Thyroid gland (tissue), 4 donors: Measurements from ENCODE around the gene MINK1. TPM values are rescaled to one million over a fixed set of nuclear protein-coding genes. Genes with fewer than 3 reads are reported as not detected.
"Not testable (repeated sequence)": the region's sequence is repeated elsewhere in the genome, so short reads cannot be mapped to it uniquely, and the experiment has no call there.

Experiments
- DNase-seq, 2 donors: peaks; one replicate each; pipeline ENCODE4 v3.0.0-alpha.2; 2019
- H3K27ac ChIP-seq, 3 donors: fragments of 200-600 bp; sonication (generic); 1 replicate in 2 of 3; 2 replicates in 1 of 3; pipeline ENCODE4 v1.5.1; 2016 to 2019; ENCODE audit warnings: mild to moderate bottlenecking in 1 of 3, moderate library complexity in 1 of 3
- H3K27me3 ChIP-seq: fragments of 200-600 bp; sonication (generic); one replicate; pipeline ENCODE4 v1.5.1; 2019
- H3K36me3 ChIP-seq, 2 donors: fragments of 200-600 bp; sonication (generic); one replicate each; pipeline ENCODE4 v1.5.1; 2016 to 2019
- H3K4me1 ChIP-seq, 2 donors: fragments of 200-600 bp; sonication (generic); one replicate each; pipeline ENCODE4 v1.5.1; 2017 to 2019
- H3K4me3 ChIP-seq, 3 donors: fragments of 200-600 bp; sonication (generic); replicated peaks in 1 of 3; 1 replicate in 2 of 3; 2 replicates in 1 of 3; pipeline ENCODE4 v1.5.1; 2016; ENCODE audit warnings: mild to moderate bottlenecking in 1 of 3
- H3K9me3 ChIP-seq: fragments of 200-600 bp; sonication (generic); one replicate; pipeline ENCODE4 v1.5.1; 2017
- POLR2A ChIP-seq, 2 donors: fragments of 450-650 bp; IDR thresholded peaks; one replicate each; pipeline ENCODE4 v1.6.1; 2017; ENCODE audit warnings: antibody characterized with exemption in 2 of 2, mild to moderate bottlenecking in 2 of 2, moderate library complexity in 1 of 2
- WGBS, 2 donors: methylation state at CpG; one replicate each; pipeline ENCODE4 v1.1.5; 2017; 5-methylcytosine and 5-hydroxymethylcytosine counted together
- intact Hi-C: fragments of 100-400 bp; cut with DNase I; formaldehyde crosslinking; loops from one replicate; pipeline ENCODE4 v1.15.1; 2023
- total RNA-seq, 4 donors: library from RNA; depleted of rRNA; stranded (reverse); fragments of >200 nt; gene quantifications; one replicate each; pipeline ENCODE4 v1.2.3, GENCODE V29; 2016
- TF ChIP-seq, protein P1 (sequence below), 6 experiments: fragments of 200-600 bp in 3 of 6; fragments of 450-650 bp in 3 of 6; sonication (generic) in 3 of 6; IDR thresholded peaks; one replicate each; pipeline ENCODE4 v1.5.1; 2016 to 2019; ENCODE audit warnings: antibody characterized with exemption in 6 of 6, mild to moderate bottlenecking in 2 of 6, inconsistent platforms in 1 of 6, moderate library complexity in 1 of 6

The MINK1 gene
- total RNA-seq, 4 donors from 2014 or later, result 25.1 to 51.6 (median 31.2) TPM

DNA sequence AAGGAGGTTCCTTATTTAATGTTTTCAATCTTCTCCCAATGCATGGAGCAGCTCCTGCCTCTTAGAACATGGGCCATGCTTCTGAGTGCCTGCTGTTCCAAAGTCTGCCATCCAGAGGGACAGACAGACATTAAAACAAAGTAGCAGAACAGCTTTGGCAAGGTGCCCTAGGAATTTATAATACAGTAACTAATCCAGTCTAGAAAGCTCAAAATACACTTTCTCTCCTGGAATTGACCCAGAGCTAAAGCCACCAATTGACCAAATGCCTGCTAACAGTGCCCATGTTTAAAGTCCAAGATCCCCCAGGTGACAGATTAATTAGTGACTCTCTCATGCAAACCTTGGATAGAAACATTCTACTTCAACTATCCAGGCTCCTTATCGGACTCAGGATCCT is 80.9 kb downstream of the MINK1 start:
- Histone ChIP-seq H3K4me3 (no peak overlapping the region), H3K27ac (no peak overlapping the region), H3K27me3 (no peaks in the 10 kb centered on the region), H3K4me1 (peaks cover 3 to 7% of the 10 kb centered on the region in 2 donors), H3K36me3 (no peaks in the 10 kb centered on the region), H3K9me3 (no peaks in the 10 kb centered on the region)
- intact Hi-C loops, result no loop called here
- no peak for DNase-seq
- WGBS, 2 donors, result 79 to 87% methylated on average over 1 of the region's 1 CpG
- TF ChIP-seq, protein P1, sequence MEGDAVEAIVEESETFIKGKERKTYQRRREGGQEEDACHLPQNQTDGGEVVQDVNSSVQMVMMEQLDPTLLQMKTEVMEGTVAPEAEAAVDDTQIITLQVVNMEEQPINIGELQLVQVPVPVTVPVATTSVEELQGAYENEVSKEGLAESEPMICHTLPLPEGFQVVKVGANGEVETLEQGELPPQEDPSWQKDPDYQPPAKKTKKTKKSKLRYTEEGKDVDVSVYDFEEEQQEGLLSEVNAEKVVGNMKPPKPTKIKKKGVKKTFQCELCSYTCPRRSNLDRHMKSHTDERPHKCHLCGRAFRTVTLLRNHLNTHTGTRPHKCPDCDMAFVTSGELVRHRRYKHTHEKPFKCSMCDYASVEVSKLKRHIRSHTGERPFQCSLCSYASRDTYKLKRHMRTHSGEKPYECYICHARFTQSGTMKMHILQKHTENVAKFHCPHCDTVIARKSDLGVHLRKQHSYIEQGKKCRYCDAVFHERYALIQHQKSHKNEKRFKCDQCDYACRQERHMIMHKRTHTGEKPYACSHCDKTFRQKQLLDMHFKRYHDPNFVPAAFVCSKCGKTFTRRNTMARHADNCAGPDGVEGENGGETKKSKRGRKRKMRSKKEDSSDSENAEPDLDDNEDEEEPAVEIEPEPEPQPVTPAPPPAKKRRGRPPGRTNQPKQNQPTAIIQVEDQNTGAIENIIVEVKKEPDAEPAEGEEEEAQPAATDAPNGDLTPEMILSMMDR (IDR thresholded peaks at IDR 0.05), result no peak
- no peak for TF ChIP-seq POLR2A (IDR thresholded peaks at IDR 0.05)

DNA sequence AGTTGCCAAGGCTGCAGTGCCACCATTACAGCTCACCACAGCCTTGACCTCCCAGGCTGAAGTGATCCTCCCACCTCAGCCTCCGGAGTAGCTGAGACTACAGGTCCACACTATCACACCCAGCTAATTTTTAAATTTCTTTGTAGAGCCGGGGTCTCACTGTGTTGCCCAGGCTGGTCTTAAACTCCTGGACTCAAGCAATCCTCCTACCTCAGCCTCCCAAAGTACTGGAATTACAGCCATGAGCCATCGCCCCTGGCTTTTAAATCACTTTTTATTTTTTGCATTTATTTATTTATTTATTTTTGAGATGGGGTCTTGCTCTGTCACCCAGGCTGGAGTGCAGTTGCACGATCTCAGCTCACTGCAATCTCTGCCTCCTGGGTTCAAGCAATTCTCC is 81.4 kb downstream of the MINK1 start:
- H3K4me1 ChIP-seq, H3K27me3 ChIP-seq, intact Hi-C loops, H3K9me3 ChIP-seq, H3K27ac ChIP-seq, DNase-seq, H3K36me3 ChIP-seq, H3K4me3 ChIP-seq: not testable (repeated sequence)
- WGBS, 2 donors, result 85 to 92% methylated on average over 4 of the region's 4 CpGs

DNA sequence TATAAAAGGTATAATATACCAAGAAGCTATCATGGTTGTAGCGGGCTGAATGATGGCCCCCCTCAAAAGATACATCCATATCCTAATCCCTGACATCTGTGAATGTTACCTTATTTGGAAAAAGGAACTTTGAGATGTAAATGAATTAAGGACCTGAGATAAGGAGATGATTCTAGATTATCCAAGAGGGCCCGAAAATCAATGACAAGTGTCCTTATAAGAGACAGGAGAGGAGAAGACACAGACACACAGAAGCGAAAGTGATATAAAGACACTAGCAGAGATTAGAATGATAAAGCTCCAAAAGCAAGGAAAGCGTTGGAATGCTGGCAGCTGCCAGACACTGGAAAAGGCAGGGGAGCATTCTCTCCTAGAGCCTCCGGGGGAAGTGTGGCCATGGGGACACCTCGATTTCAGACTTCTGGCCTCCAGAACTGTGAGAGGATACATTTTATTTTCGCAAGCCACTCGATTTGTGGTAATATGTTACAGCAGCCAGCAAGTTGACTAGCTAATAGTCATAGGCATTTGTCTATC is 86.4 kb downstream of the MINK1 start:
- H3K9me3 ChIP-seq, result no peaks in the 10 kb centered on the region
- TF ChIP-seq, protein P1 (IDR thresholded peaks at IDR 0.05), result no peak
- no peak for TF ChIP-seq POLR2A (IDR thresholded peaks at IDR 0.05)
- no peak overlapping the region for H3K27ac ChIP-seq
- H3K4me3 ChIP-seq, result no peak overlapping the region
- DNase-seq, result no peak
- H3K4me1 ChIP-seq, result no peaks in the 10 kb centered on the region
- WGBS, 2 donors, result 69 to 73% methylated on average over 8 of the region's 8 CpGs
- no peaks in the 10 kb centered on the region for H3K36me3 ChIP-seq
- H3K27me3 ChIP-seq, result no peaks in the 10 kb centered on the region
- intact Hi-C loops, result no loop called here

DNA sequence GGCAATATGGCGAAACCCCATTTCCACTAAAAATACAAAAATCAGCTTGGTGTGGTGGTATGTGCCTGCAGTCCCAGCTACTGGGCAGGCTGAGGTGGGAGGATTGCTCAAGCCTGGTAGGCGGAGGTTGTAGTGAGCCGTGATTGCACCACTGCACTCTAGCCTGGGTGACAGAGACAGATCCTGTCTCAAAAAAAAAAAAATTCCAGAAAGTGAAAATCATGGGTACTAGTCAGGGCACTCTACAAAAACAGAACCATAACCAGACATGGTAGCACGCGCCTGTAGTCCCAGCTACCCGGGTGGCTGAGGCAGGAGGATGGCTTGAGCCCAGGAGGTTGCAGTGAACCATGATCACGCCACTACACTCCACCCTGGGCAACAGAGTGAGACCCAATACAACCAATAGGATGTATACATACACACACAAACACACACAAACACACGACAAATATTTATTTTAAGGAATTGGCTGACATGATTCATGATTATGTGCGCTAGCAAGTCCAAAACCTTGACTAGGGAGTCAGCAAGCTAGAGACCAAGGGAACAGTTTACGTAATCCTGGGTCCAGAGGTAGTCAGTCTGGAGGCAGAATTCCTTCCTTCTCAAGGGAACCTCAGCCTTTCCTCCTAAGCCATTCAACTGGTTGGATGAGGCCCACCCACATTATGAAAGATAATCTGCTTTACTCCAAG is 87.4 kb downstream of the MINK1 start:
- TF ChIP-seq, protein P1 (IDR thresholded peaks at IDR 0.05), result no peak
- no peak for TF ChIP-seq POLR2A (IDR thresholded peaks at IDR 0.05)
- WGBS, 2 donors, result 87 to 90% methylated on average over 10 of the region's 10 CpGs
- Histone ChIP-seq H3K27me3 (no peaks in the 10 kb centered on the region), H3K36me3 (no peaks in the 10 kb centered on the region), H3K4me1 (no peaks in the 10 kb centered on the region), H3K9me3 (no peaks in the 10 kb centered on the region), H3K27ac (no peak overlapping the region), H3K4me3 (no peak overlapping the region)
- no peak for DNase-seq
- intact Hi-C loops, result no loop called here

DNA sequence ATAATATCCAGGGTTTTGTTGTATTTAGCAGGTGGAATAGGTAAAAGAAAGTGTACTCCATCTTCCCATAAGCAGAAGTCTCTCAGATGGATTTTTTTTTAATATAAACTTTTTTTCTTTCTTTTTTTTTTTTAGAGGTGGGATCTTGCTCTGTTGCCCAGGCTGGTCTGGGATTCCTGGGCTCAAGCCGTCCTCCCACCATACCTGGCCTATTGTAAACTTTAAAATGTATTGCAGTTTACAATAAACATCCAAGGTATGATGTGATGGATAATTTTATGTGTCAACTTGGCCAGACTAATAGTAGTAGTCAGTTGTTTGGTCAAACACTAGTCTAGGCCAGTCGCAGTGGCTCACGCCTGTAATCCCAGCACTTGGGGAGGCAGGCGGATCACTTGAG is 88.2 kb downstream of the MINK1 start:
- DNase-seq, result no peak
- Histone ChIP-seq H3K27me3 (no peaks in the 10 kb centered on the region), H3K4me3 (no peak overlapping the region), H3K4me1 (no peaks in the 10 kb centered on the region), H3K36me3 (no peaks in the 10 kb centered on the region), H3K9me3 (no peaks in the 10 kb centered on the region), H3K27ac (no peak overlapping the region)
- 90 to 95% methylated on average over 4 of the region's 4 CpGs for WGBS, 2 donors
- intact Hi-C loops, result no loop called here
- TF ChIP-seq, protein P1 (IDR thresholded peaks at IDR 0.05), result no peak
- TF ChIP-seq POLR2A (IDR thresholded peaks at IDR 0.05), result no peak

DNA sequence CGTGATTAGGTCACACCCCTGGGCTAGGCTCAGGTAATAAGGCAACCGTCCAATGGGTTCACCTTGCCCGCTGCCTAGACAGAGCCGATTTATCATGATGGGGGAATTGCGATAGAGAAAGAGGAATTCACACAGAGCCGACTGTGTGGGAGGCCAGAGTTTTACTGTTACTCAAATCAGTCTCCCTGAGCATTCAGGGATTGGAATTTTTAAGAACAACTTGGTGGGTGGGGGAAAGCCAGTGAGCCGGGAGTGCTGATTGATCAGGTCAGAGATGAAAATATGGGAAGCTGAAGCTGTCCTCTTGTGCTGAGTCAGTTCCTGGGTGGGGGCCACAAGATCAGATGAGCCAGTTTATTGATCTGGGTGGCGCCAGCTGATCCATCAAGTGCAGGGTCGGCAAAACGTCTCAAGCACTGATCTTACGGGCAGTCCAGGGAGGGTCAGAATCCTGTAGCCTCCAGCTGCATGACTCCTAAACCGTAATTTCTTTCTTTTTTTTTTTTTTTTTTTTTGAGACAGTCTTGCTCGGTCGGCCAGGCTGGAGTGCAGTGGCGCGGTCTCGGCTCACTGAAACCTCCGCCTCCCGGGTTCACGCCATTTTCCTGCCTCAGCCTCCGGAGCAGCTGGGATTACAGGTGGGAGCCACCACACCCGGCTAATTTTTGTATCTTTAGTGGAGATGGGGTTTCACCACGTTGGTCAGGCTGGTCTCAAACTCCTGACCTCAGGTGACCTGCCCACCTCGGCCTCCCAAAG is 93.6 kb downstream of the MINK1 start:
- H3K9me3 ChIP-seq, H3K36me3 ChIP-seq, intact Hi-C loops, DNase-seq, H3K4me3 ChIP-seq, H3K4me1 ChIP-seq, H3K27me3 ChIP-seq, H3K27ac ChIP-seq: not testable (repeated sequence)
- WGBS, 2 donors, result 88 to 90% methylated on average over 24 of the region's 24 CpGs
